LHCN-M2 (cell line): Measurements from ENCODE around the gene NFKBIZ. TPM values are rescaled to one million over a fixed set of nuclear protein-coding genes. Genes with fewer than 3 reads are reported as not detected.

Experiments used
- DNase-seq: peaks from one replicate; pipeline ENCODE4 v3.0.0-alpha.2; 2012; ENCODE audit warnings: low read depth
- polyA plus RNA-seq: library from polyadenylated mRNA; unstranded; fragments of >200 nt; gene quantifications from one replicate; pipeline ENCODE4 v1.2.1, GENCODE V29; 2012; ENCODE audit warnings: missing spikeins
- total RNA-seq: library from RNA; depleted of rRNA; stranded (reverse); fragments of >200 nt; gene quantifications from 2 replicates; pipeline ENCODE4 v1.2.3, GENCODE V29; 2014; rRNA removed

Gene NFKBIZ
- total RNA-seq, result 23.0 and 26.6 TPM in 2 replicates
- 7.9 TPM for polyA plus RNA-seq

DNA sequence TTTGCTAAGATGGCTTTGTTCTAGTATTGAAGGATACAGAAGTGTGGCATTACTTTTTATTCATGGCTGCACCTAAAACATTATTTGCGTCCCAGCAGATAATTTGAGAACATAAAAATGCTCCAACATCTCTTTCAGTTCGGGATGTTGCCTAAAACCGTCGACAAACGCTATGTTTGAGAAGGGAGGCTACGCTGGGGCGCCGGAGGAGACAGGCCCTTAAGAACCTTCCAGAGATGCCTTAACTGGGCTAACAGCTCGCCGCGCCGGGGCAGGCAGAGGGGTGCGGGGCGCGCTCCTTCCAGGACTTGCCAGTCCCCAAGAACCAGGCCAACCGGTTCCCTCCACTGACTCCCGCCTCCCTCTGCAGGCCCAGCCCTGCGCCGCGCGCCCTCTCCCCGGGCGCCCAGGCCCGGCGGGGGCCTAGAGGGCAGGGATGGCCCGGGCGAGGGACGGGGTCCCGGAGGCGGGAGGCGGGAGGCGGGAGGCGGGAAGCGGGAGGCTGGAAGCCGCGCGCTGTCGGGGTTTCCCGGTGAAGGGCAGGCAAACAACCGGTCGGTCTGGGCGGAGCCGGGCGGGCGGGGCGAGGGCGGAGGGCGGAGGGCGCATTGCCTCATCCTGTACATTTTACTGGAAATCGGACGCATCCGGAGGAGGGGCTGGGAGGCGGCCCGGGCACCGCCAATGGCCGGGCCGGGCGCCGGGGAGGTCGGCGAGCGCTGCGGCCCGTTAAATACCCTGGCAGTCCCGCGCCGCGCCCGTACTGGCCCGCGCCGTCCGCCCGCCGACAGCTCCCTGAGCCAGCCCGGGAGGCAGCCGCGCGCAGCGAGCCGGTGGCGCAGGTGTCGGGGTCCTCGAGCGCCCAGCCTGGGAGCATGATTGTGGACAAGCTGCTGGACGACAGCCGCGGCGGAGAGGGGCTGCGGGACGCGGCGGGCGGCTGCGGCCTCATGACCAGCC, at the start of gene NFKBIZ:
Gene NFKBIZ (plus strand): TSS at position 761 of the 960 bp plus-strand sequence. CDS start 115 bp downstream, at position 876.
- peak; percentile 93 for DNase-seq

- no peak for DNase-seq
Measured at GRCh38 chr3:101801174-101801573, 48.1 kb upstream of the NFKBIZ start.

- DNase-seq, result no peak
Measured at GRCh38 chr3:101802179-101802578, 47.1 kb upstream of the NFKBIZ start.

DNA sequence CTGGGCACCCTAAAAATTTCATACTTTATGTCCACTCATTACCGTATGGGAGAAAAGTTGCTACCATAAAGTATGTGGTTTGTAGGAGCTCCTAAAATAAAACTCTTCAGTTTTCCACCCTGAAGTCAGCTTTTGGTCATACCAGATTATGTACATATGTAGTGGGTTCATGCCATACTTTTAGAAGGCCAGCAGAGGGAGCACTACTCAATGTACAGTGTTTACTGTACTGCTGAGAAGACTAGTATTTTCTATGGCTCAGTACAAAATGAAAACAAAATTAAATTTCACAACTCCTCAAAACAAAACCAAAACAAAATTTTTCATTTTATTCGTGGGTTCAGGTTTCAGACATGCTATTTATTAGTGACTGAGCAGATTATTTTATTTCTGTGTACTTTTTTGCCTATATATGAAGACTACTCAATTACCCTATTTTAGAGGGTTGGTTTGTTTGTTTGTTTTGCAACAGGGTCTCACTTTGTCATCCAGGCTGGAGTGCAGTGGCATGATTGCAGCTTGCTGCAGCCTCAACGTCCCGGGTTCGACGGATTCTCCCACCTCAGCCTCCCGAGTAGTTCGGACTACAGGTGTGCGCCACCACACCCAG, 46.0 kb upstream of the NFKBIZ start:
- DNase-seq, result peak; percentile 76

- no peak for DNase-seq
Measured at GRCh38 chr3:101803939-101804338, 45.4 kb upstream of the NFKBIZ start.

DNA sequence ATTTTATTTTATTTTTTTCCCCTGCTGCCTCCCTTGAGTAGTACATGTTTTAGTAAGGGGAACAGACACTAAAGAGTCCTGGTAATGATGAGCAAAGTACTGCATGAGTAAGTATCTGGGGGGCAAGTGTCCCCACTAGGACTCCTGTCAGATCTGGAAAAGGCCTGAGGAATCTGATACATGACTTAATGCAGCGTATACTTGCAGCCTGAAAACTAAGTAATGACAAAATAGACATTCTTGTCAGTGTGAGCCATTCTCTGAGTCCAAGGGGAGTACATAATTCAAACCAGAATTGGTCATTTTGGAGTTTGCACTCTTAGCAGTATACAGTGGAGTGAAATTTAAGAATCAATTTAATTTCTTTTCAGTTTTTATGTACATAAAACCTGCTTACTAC, 42.8 kb upstream of the NFKBIZ start:
- DNase-seq, result no peak

DNA sequence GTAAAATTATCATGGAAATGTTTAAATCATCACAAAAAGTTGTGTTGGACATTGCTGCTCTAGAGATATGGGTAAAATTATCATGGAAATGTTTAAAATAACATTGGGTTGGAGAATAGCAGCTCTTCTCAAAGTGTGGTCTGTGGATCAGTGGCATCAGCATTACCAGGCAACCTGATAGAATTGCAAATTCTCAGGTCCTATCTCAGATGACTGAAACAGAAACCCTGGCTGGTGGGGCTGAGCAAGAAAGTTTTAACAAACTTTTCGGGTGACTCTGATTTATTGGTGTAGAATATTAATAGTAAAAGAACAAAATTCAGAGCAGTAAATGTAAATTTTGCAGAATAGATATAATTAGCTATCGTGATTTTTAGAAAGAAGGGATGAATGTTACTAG, 41.4 kb upstream of the NFKBIZ start:
- no peak for DNase-seq

- DNase-seq, result peak; percentile 50
Measured at GRCh38 chr3:101809178-101810021, 39.9 kb upstream of the NFKBIZ start.

DNA sequence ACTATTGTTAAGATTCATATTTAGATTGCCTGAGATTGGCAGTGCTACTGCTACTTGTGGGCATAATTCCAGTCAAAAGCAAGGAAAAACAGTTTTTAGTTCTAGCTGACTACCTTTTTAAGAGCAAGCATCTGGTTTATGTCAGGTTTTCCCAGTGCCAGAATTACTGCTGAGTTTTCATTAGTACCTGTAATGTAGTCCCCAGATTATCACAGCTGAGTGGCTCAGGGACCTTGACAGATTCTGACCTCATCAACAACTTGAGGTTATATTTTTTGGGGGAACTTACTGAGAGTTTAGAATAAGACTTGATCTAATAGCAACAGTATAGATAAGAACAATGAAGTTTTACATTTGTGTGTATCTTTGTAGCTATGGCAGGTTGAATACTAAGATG, 39.3 kb upstream of the NFKBIZ start:
- DNase-seq, result no peak

- no peak for DNase-seq
Measured at GRCh38 chr3:101811875-101812274, 37.4 kb upstream of the NFKBIZ start.

- no peak for DNase-seq
Measured at GRCh38 chr3:101812895-101813294, 36.4 kb upstream of the NFKBIZ start.

DNA sequence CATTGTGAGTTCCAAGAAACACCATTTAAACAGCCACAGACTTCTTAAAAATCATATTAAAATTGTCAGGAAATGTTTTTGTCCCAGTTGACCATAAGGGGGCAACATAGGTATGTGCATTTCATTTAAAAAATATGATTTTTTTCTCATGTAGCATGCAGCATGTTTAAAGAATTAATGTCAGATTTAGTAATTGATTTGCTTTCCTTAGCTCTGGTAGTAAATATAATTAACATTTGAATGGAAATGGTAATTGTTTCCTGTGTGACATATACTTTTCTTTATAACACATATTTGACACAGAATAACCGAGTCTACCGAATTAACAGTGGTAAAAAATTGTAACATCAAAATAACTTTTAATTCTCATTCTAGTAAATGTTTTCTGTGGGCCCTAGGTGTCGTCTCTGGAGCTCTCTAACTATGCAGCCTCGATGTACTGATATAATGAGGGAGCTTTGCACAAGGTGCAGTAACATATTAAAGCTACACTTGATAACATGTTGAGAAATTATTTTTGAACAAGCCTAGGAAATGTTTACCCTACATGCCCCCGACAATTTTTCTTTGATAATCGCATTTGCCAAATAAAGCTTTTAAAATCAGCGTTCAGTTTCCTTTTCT, 35.4 kb upstream of the NFKBIZ start:
- DNase-seq, result peak; percentile 36

- no peak for DNase-seq
Measured at GRCh38 chr3:101814835-101815234, 34.5 kb upstream of the NFKBIZ start.

DNA sequence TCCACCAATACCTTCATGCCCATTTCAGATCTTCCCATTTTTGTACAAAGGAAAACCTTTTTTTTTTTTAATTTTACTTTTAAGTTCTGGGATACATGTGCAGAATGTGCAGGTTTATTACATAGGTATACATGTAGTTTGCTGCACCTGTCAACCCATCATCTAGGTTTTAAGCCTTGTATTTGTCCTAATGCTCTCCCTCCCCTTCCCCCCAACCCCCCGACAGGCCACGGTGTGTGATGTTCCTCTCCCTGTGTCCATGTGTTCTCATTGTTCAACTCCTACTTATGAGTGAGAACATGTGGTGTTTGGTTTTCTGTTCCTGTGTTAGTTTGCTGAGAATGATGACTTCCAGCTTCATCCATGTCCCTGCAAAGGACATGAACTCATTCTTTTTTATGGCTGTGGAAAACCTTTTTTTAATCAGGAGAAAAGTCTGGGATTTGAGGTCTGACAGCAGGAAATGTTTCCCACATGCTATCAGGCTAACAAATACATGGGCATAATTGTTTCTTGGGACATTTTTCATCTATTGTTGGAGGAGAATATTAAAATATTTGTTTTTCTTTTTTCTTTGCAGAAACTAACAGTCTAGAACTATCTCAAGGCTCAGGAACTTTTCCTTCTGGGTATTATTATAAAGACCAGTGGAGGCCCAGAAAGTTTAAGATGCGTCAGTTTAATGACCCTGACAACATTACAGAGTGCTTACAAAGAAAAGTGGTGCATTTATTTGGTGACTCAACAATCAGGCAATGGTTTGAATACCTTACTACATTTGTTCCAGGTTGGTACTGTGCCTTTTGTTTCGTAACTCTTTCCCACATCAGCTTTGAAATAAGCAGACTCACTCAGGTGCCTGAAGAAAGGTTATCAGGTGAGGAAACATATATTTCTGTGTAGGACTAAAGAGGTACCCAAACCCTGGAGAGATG, 32.8 kb upstream of the NFKBIZ start:
- DNase-seq, result no peak

GRCh38 chr3:101817992-101818391, 31.3 kb upstream of the NFKBIZ start:
- no peak for DNase-seq

- no peak for DNase-seq
Measured at GRCh38 chr3:101819649-101820206, 29.6 kb upstream of the NFKBIZ start.

DNA sequence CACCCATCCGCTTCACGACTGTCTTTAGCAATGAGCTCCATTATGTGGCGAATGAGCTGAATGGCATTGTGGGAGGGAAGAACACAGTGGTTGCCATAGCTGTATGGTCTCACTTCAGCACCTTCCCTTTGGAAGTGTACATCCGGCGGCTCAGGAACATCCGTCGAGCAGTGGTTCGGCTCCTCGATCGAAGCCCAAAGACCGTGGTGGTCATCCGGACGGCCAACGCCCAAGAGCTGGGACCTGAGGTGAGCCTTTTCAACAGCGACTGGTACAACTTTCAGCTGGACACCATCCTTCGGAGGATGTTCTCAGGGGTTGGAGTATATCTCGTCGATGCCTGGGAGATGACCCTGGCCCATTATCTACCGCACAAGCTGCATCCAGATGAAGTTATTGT, 27.8 kb upstream of the NFKBIZ start:
- no peak for DNase-seq

DNA sequence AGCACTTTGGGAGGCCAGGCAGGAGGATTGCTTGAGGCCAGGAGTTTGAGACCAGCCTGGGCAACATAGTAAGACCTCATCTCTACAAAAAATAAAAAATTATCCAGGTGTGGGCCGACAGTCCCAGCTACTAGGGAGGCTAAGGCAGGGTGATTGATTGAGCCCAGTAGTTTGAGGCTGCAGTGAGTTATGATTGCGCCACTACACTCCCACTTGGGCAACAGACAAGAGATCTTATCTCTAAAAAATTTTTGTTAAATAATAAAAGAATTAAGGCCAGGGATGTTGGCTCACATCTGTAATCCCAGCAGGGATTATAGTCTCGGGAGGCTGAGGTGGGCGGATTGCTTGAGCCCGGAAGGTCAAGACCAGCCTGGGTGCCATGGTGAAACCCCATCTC, 25.8 kb upstream of the NFKBIZ start:
- DNase-seq, result no peak

DNA sequence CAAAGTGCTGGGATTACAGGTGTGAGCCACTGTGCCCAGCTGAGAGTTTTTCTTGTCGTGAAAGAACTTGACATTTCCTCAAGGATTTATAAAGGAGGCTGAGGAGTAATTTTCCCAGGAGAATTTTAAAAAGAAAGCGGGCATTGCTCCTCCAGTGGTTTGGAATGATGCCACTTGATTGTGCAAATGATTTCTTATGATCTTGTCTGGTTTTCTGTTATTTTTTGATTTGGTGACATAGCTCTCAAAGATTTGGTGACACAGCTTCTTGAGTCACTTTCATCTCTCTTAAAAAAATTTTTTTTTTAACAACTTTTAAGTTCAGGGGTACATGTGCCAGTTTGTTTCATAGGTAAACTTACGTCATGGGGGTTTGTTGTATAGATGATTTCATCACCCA, 24.6 kb upstream of the NFKBIZ start:
- DNase-seq, result peak; percentile 74

DNA sequence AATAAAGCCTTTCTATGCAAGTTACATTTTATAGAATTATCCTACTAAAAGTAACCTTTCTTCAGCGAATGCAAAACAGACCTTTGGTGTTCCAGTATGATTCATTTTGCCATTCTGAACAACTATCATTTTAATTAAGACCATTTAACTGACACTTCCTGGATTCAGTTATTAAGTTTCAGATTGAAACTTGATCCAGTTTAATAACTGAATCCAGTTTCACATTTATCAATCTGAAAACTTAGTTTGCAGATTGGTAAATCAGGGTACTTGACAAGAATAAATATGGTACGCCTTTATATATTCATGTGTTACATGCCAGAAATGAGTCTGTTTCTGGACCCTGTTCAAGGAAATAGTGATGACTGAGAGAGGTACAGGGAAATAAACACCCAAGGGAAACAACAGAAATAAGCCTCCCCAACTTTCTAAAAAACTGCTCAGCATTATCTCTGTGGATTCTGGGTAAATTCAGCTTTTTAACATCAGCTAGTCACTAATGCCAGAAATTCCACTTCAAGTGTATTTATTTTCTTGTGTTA, 23.3 kb upstream of the NFKBIZ start:
- DNase-seq, result peak; percentile 36
